ENCODE results near the gene SENP2.

The SENP2 gene

DNA sequence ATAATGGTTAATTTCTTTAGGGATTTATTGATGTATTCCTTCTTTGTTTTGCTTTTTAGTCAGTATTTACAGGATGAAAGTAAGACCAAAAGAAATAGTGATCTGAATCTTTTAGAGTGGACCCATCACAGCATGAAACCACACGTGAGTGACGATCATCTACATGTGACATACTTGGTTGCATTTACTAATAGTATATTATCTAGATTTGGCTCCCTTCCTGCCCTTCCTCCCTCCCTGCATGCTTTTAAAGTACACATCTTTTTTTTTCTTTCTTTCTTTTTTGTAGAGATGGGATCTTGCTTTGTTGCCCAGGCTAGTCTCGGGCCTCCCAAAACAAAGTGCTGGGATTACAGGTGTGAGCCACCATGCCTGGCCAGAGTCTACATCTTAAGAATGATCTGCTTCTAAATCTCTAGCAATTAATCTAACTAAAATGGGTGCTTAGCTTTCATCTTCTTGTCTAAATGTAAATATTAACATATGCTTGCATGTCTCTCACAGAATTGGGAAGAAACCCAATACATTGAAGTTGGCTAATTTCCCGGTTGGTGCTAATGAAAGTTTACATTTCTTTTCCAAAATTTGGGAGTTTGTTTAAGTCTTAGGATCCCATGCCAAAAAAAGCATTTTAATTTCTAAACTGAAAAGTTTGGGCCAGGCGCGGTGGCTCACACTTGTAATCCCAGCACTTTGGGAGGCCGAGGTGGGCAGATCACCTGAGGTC lies 38.0 kb downstream of the SENP2 start:
- TF ChIP-seq, protein P1, sequence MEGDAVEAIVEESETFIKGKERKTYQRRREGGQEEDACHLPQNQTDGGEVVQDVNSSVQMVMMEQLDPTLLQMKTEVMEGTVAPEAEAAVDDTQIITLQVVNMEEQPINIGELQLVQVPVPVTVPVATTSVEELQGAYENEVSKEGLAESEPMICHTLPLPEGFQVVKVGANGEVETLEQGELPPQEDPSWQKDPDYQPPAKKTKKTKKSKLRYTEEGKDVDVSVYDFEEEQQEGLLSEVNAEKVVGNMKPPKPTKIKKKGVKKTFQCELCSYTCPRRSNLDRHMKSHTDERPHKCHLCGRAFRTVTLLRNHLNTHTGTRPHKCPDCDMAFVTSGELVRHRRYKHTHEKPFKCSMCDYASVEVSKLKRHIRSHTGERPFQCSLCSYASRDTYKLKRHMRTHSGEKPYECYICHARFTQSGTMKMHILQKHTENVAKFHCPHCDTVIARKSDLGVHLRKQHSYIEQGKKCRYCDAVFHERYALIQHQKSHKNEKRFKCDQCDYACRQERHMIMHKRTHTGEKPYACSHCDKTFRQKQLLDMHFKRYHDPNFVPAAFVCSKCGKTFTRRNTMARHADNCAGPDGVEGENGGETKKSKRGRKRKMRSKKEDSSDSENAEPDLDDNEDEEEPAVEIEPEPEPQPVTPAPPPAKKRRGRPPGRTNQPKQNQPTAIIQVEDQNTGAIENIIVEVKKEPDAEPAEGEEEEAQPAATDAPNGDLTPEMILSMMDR (IDR thresholded peaks at IDR 0.05; ENCODE audit: low read depth, low read length): no peak
- TF ChIP-seq EZH2phosphoT487 (IDR thresholded peaks at IDR 0.05; ENCODE audit: low read depth): no peak
- Histone ChIP-seq H3K9me3 (ENCODE audit: insufficient read depth, low read length) (no peaks in the 10 kb centered on the region), H3K27ac (ENCODE audit: low read length) (no peak overlapping the region), H3K9ac (ENCODE audit: low read length) (no peak overlapping the region), H3K4me3 (ENCODE audit: low read length) (no peak overlapping the region), H3K4me2 (ENCODE audit: low read length) (no peak overlapping the region), H3K36me3 (replicated peaks; ENCODE audit: low read depth, low read length) (peaks cover 20% of the 10 kb centered on the region), H4K20me1 (ENCODE audit: insufficient read depth, low read length) (no peaks in the 10 kb centered on the region), H3K27me3 (ENCODE audit: low read depth, low read length) (no peaks in the 10 kb centered on the region), H2AFZ (ENCODE audit: low read depth, low read length) (no peak overlapping the region), H3K4me1 (ENCODE audit: low read length) (no peaks in the 10 kb centered on the region), H3K79me2 (ENCODE audit: low read length) (no peaks in the 10 kb centered on the region)

DNA sequence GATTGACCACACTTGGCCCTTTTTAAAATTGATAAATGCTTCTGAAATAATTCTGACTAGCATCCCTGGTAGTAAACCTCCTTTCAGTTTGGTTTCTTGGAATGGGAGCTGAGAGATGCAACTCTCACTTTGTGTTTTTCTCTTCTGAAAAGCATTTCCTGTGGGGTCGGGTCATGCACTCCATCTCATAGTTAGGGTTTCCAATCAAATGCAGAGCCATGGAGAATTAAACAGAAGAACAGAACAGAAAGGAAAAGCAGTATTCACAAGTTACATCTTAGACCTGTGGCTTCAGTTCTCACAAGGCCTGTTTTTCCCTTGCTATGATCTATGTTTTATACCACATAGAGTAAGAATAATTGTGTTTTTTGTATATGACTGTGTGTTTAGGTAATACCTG lies 39.7 kb downstream of the SENP2 start:
- Histone ChIP-seq H3K4me2 (ENCODE audit: low read length) (no peak overlapping the region), H3K4me3 (ENCODE audit: low read length) (no peak overlapping the region), H3K27ac (ENCODE audit: low read length) (no peak overlapping the region), H3K36me3 (replicated peaks; ENCODE audit: low read depth, low read length) (peaks cover 17% of the 10 kb centered on the region), H3K79me2 (ENCODE audit: low read length) (no peaks in the 10 kb centered on the region), H3K9ac (ENCODE audit: low read length) (no peak overlapping the region), H3K4me1 (ENCODE audit: low read length) (no peaks in the 10 kb centered on the region), H3K9me3 (ENCODE audit: insufficient read depth, low read length) (no peaks in the 10 kb centered on the region), H4K20me1 (ENCODE audit: insufficient read depth, low read length) (no peaks in the 10 kb centered on the region), H2AFZ (ENCODE audit: low read depth, low read length) (no peak overlapping the region), H3K27me3 (ENCODE audit: low read depth, low read length) (no peaks in the 10 kb centered on the region)
- no peak for TF ChIP-seq EZH2phosphoT487 (IDR thresholded peaks at IDR 0.05; ENCODE audit: low read depth)
- TF ChIP-seq, protein P1 (IDR thresholded peaks at IDR 0.05; ENCODE audit: low read depth, low read length): no peak

DNA sequence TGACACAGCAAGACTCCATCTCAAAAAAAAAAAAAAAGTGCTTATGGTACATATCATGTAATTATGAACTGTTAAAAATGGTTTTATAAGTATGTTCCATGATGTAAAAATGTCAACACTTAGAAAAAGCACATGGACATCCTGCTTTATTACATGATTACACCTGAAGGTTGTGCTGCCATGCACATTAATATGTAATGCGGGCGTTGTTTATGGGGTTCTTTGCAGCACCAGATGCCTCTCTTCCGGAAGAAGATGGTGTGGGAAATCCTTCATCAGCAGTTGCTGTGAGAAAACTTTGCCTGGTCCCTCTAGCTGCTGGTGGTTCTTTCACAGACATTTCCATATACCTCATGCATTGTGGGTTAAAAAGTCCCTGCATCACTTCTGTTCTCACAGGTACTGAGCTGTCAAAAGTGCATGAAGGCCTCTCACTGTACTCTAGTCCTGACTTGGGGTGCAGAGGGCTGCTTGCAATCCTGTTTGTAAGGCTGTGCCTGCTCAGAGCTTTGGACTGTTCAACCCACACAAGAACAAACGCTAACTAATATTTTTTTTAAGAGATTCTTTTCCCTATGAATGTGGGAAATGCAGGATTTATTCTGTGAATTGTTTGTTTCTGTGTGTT lies 43.6 kb downstream of the SENP2 start:
- no peak overlapping the region for H3K27ac ChIP-seq (ENCODE audit: low read length)
- no peaks in the 10 kb centered on the region for H4K20me1 ChIP-seq (ENCODE audit: insufficient read depth, low read length)
- H3K36me3 ChIP-seq (replicated peaks; ENCODE audit: low read depth, low read length): peaks cover 10% of the 10 kb centered on the region
- TF ChIP-seq EZH2phosphoT487 (IDR thresholded peaks at IDR 0.05; ENCODE audit: low read depth): no peak
- TF ChIP-seq, protein P1 (IDR thresholded peaks at IDR 0.05; ENCODE audit: low read depth, low read length): no peak
- no peak overlapping the region for H2AFZ ChIP-seq (ENCODE audit: low read depth, low read length)
- no peak overlapping the region for H3K4me3 ChIP-seq (ENCODE audit: low read length)
- H3K4me1 ChIP-seq (ENCODE audit: low read length): no peaks in the 10 kb centered on the region
- no peak overlapping the region for H3K4me2 ChIP-seq (ENCODE audit: low read length)
- H3K9ac ChIP-seq (ENCODE audit: low read length): no peak overlapping the region
- no peaks in the 10 kb centered on the region for H3K9me3 ChIP-seq (ENCODE audit: insufficient read depth, low read length)
- no peaks in the 10 kb centered on the region for H3K79me2 ChIP-seq (ENCODE audit: low read length)
- no peaks in the 10 kb centered on the region for H3K27me3 ChIP-seq (ENCODE audit: low read depth, low read length)

DNA sequence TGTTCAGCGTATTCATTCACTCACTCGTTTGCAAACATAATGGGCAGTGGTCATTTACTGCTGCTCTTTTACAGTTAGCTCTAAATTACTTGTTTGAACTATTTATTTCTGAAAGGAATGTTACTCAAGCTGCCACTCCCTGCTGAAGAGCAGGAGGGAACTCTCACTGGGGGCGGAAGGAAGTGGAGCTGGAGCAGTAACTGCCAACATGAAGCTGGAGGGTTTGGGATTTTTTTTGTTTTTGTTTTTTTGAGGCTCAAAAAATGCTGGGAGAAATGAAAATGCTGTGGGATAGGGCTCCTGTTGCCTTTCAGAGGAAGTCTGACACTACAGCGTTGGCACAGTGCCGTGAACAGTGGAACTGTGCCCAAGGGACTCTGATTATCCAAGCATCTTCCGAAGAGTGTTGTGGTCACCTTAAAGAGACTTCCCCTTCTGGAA lies 44.1 kb downstream of the SENP2 start:
- no peak overlapping the region for H3K9ac ChIP-seq (ENCODE audit: low read length)
- no peaks in the 10 kb centered on the region for H3K9me3 ChIP-seq (ENCODE audit: insufficient read depth, low read length)
- H3K4me3 ChIP-seq (ENCODE audit: low read length): no peak overlapping the region
- no peaks in the 10 kb centered on the region for H3K4me1 ChIP-seq (ENCODE audit: low read length)
- no peak overlapping the region for H3K4me2 ChIP-seq (ENCODE audit: low read length)
- H3K36me3 ChIP-seq (replicated peaks; ENCODE audit: low read depth, low read length): peaks cover 10% of the 10 kb centered on the region
- H2AFZ ChIP-seq (ENCODE audit: low read depth, low read length): no peak overlapping the region
- H4K20me1 ChIP-seq (ENCODE audit: insufficient read depth, low read length): no peaks in the 10 kb centered on the region
- no peaks in the 10 kb centered on the region for H3K79me2 ChIP-seq (ENCODE audit: low read length)
- no peak overlapping the region for H3K27ac ChIP-seq (ENCODE audit: low read length)
- TF ChIP-seq, protein P1 (IDR thresholded peaks at IDR 0.05; ENCODE audit: low read depth, low read length): no peak
- TF ChIP-seq EZH2phosphoT487 (IDR thresholded peaks at IDR 0.05; ENCODE audit: low read depth): no peak
- no peaks in the 10 kb centered on the region for H3K27me3 ChIP-seq (ENCODE audit: low read depth, low read length)

Data from OCI-LY3 (cell line).